ENCODE results near the gene CGB2. TPM values are rescaled to one million over a fixed set of nuclear protein-coding genes. Genes with fewer than 3 reads are reported as not detected.

CGB2 gene
- total and polyA plus RNA-seq, 2 of the 13 experiments (the other 11 are each of a cell fraction or from before 2014, with no cell fraction given), result not detected

- TF ChIP-seq, protein P1, sequence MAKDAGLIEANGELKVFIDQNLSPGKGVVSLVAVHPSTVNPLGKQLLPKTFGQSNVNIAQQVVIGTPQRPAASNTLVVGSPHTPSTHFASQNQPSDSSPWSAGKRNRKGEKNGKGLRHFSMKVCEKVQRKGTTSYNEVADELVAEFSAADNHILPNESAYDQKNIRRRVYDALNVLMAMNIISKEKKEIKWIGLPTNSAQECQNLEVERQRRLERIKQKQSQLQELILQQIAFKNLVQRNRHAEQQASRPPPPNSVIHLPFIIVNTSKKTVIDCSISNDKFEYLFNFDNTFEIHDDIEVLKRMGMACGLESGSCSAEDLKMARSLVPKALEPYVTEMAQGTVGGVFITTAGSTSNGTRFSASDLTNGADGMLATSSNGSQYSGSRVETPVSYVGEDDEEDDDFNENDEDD (CRISPR knock-in tag; IDR thresholded peaks at IDR 0.05; ENCODE audit: borderline replicate concordance), result no peak
- TF ChIP-seq TBP (CRISPR knock-in tag; IDR thresholded peaks at IDR 0.05), result no peak
- no peak for TF ChIP-seq IKZF1 (IDR thresholded peaks at IDR 0.05)
- TF ChIP-seq NBN (conservative IDR thresholded peaks at IDR 0.05), result no peak
- TF ChIP-seq ZNF350 (CRISPR knock-in tag; IDR thresholded peaks at IDR 0.05; ENCODE audit: borderline replicate concordance, low read depth), result no peak; the same call in 1 of the 2 replicates
- peak; percentile 6; the same call in 1 of the 2 replicates for TF ChIP-seq YEATS4 (CRISPR knock-in tag; IDR thresholded peaks at IDR 0.05; ENCODE audit: borderline replicate concordance)
- TF ChIP-seq, protein P2, sequence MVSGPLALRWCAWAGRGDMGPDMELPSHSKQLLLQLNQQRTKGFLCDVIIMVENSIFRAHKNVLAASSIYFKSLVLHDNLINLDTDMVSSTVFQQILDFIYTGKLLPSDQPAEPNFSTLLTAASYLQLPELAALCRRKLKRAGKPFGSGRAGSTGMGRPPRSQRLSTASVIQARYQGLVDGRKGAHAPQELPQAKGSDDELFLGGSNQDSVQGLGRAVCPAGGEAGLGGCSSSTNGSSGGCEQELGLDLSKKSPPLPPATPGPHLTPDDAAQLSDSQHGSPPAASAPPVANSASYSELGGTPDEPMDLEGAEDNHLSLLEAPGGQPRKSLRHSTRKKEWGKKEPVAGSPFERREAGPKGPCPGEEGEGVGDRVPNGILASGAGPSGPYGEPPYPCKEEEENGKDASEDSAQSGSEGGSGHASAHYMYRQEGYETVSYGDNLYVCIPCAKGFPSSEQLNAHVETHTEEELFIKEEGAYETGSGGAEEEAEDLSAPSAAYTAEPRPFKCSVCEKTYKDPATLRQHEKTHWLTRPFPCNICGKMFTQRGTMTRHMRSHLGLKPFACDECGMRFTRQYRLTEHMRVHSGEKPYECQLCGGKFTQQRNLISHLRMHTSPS (CRISPR knock-in tag; IDR thresholded peaks at IDR 0.05; ENCODE audit: low read depth), result no peak
- TF ChIP-seq, protein P3, sequence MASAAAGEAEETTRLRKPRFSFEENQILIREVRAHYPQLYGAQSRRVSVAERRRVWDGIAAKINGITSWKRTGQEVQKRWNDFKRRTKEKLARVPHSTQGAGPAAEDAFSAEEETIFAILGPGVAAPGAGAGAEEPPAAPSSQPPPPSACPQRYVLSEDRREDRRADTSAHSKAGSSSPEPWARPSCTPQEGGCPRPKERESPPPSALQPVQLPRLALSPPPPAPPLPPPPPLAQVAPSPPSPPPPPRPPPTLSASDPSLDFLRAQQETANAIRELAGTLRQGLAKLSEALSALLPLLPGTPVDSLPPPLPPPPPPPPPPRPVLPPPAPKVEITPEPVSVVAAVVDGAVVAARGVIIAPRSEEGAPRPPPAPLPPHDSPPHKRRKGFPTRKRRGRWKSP (CRISPR knock-in tag; IDR thresholded peaks at IDR 0.05), result peak; percentile 59; the same call in 1 of the 2 replicates
- no peak for TF ChIP-seq KDM2A (CRISPR knock-in tag; IDR thresholded peaks at IDR 0.05; ENCODE audit: borderline replicate concordance, low read depth)
- no peak for TF ChIP-seq RBFOX2 (IDR thresholded peaks at IDR 0.05; ENCODE audit: low read depth, low read length)
- TF ChIP-seq, protein P4, sequence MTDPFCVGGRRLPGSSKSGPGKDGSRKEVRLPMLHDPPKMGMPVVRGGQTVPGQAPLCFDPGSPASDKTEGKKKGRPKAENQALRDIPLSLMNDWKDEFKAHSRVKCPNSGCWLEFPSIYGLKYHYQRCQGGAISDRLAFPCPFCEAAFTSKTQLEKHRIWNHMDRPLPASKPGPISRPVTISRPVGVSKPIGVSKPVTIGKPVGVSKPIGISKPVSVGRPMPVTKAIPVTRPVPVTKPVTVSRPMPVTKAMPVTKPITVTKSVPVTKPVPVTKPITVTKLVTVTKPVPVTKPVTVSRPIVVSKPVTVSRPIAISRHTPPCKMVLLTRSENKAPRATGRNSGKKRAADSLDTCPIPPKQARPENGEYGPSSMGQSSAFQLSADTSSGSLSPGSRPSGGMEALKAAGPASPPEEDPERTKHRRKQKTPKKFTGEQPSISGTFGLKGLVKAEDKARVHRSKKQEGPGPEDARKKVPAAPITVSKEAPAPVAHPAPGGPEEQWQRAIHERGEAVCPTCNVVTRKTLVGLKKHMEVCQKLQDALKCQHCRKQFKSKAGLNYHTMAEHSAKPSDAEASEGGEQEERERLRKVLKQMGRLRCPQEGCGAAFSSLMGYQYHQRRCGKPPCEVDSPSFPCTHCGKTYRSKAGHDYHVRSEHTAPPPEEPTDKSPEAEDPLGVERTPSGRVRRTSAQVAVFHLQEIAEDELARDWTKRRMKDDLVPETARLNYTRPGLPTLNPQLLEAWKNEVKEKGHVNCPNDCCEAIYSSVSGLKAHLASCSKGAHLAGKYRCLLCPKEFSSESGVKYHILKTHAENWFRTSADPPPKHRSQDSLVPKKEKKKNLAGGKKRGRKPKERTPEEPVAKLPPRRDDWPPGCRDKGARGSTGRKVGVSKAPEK (CRISPR knock-in tag; IDR thresholded peaks at IDR 0.05; ENCODE audit: borderline replicate concordance), result no peak
- no peak for TF ChIP-seq TOE1 (CRISPR knock-in tag; IDR thresholded peaks at IDR 0.05)
- no peak for TF ChIP-seq ZKSCAN8 (CRISPR knock-in tag; IDR thresholded peaks at IDR 0.05; ENCODE audit: borderline replicate concordance)
Measured at GRCh38 chr19:48992581-48993174, 39.0 kb upstream of the CGB2 start (continued).
